Neural cell (in vitro differentiated cells): ENCODE data around the gene SUFU. TPM values are rescaled to one million over a fixed set of nuclear protein-coding genes. Genes with fewer than 3 reads are reported as not detected.

Source experiments
- H2AFZ ChIP-seq: fragments of 200-600, 300-800 bp; sonication (generic), shearing (Covaris generic); 2 replicates; pipeline ENCODE4 v1.6.0; 2014; ENCODE audit warnings: low read depth, mild to moderate bottlenecking, antibody characterized with exemption, low read length, moderate library complexity
- H3F3A ChIP-seq: fragments of 200-600 bp; shearing (Covaris generic); 2 replicates; pipeline ENCODE4 v1.6.1; 2016; ENCODE audit warnings: mild to moderate bottlenecking, moderate library complexity, mixed read lengths, antibody characterized with exemption, low read length; ENCODE audit not compliant: insufficient read depth, poor library complexity, severe bottlenecking
- H3K27ac ChIP-seq: fragments of 200-600, 300-800 bp; sonication (generic), shearing (Covaris generic); 2 replicates; pipeline ENCODE4 v1.5.1; 2014; ENCODE audit warnings: mild to moderate bottlenecking, low read length, moderate library complexity
- H3K27me3 ChIP-seq: fragments of 300-800, 200-600 bp; sonication (generic), shearing (Covaris generic); 2 replicates; pipeline ENCODE4 v1.6.0; 2014; ENCODE audit warnings: mild to moderate bottlenecking, low read depth, low read length, moderate library complexity; ENCODE audit not compliant: insufficient read depth
- H3K36me3 ChIP-seq: fragments of 300-800, 200-600 bp; sonication (generic), shearing (Covaris generic); 2 replicates; pipeline ENCODE4 v1.5.1; 2014; ENCODE audit warnings: mild to moderate bottlenecking, antibody characterized with exemption, low read length, moderate library complexity; ENCODE audit not compliant: insufficient read depth
- H3K4me2 ChIP-seq: fragments of 300-800, 200-600 bp; sonication (generic), shearing (Covaris generic); 2 replicates; pipeline ENCODE4 v1.6.0; 2014; ENCODE audit warnings: mild to moderate bottlenecking, low read length
- H3K4me3 ChIP-seq: fragments of 300-800, 200-600 bp; sonication (generic), shearing (Covaris generic); 2 replicates; pipeline ENCODE4 v1.5.1; 2014; ENCODE audit warnings: mild to moderate bottlenecking, low read length, moderate library complexity
- H3K79me2 ChIP-seq: fragments of 200-600 bp; shearing (Covaris generic); replicated peaks from 2 replicates; pipeline ENCODE4 v1.6.0; 2014; ENCODE audit warnings: mild to moderate bottlenecking, low read length, moderate library complexity; ENCODE audit not compliant: insufficient read depth
- H3K9ac ChIP-seq: fragments of 300-800, 200-600 bp; sonication (generic), shearing (Covaris generic); 2 replicates; pipeline ENCODE4 v1.6.1; 2016; ENCODE audit warnings: mild to moderate bottlenecking, low read length, mixed read lengths
- H3K9me2 ChIP-seq: fragments of 200-600 bp; shearing (Covaris generic); 2 replicates; pipeline ENCODE4 v1.6.1; 2016; ENCODE audit warnings: mild to moderate bottlenecking, low read length, mixed read lengths; ENCODE audit not compliant: insufficient read depth
- H3K9me3 ChIP-seq: fragments of 200-600, 300-800 bp; sonication (generic), shearing (Covaris generic); 2 replicates; pipeline ENCODE4 v1.6.1; 2016; ENCODE audit warnings: mild to moderate bottlenecking, mixed run types, low read length, moderate library complexity, mixed read lengths
- H4K20me1 ChIP-seq: fragments of 200-600 bp; shearing (Covaris generic); 2 replicates; pipeline ENCODE4 v1.6.1; 2016; ENCODE audit warnings: mild to moderate bottlenecking, mixed run types; ENCODE audit not compliant: insufficient read depth
- EP300 ChIP-seq: fragments of 450-650 bp; conservative IDR thresholded peaks from 2 replicates; pipeline ENCODE4 v1.6.1; 2014; ENCODE audit warnings: antibody characterized with exemption, mild to moderate bottlenecking, moderate library complexity; ENCODE audit not compliant: poor library complexity, severe bottlenecking
- EZH2 ChIP-seq: fragments of 200-600, 300-800 bp; shearing (Covaris generic), sonication (generic); IDR thresholded peaks from 2 replicates; pipeline ENCODE4 v1.6.1; 2014; ENCODE audit warnings: antibody characterized with exemption, low read length, borderline replicate concordance, mild to moderate bottlenecking; ENCODE audit not compliant: insufficient read depth, poor library complexity, severe bottlenecking
- MXI1 ChIP-seq: fragments of 450-650 bp; conservative IDR thresholded peaks from 2 replicates; pipeline ENCODE4 v1.6.1; 2014; ENCODE audit warnings: antibody characterized with exemption, mild to moderate bottlenecking; ENCODE audit not compliant: poor library complexity, severe bottlenecking
- POLR2AphosphoS5 ChIP-seq: IDR thresholded peaks from 2 replicates; pipeline ENCODE4 v1.6.1; 2012
- RAD21 ChIP-seq: fragments of 450-650 bp; conservative IDR thresholded peaks from 2 replicates; pipeline ENCODE4 v1.6.1; 2014; ENCODE audit warnings: antibody characterized with exemption, mild to moderate bottlenecking, moderate library complexity
- SMC3 ChIP-seq: fragments of 450-650 bp; conservative IDR thresholded peaks from 2 replicates; pipeline ENCODE4 v1.6.1; 2014; ENCODE audit warnings: antibody characterized with exemption, mild to moderate bottlenecking, moderate library complexity; ENCODE audit not compliant: poor library complexity
- TAF1 ChIP-seq: IDR thresholded peaks from 2 replicates; pipeline ENCODE4 v1.6.1; 2012; ENCODE audit warnings: low read depth
- polyA plus RNA-seq: library from polyadenylated mRNA; depleted of rRNA; stranded (reverse); fragments of >200 nt; gene quantifications from 2 replicates; pipeline ENCODE4 v1.2.3, GENCODE V29; 2014
- TF ChIP-seq, protein P1 (sequence below): IDR thresholded peaks from 2 replicates; pipeline ENCODE4 v1.6.1; 2012; ENCODE audit warnings: borderline replicate concordance
- TF ChIP-seq, protein P2 (sequence below): fragments of 450-650 bp; IDR thresholded peaks from 2 replicates; pipeline ENCODE4 v1.5.1; 2014; ENCODE audit warnings: antibody characterized with exemption, mild to moderate bottlenecking, moderate library complexity; ENCODE audit not compliant: poor library complexity, severe bottlenecking

Gene SUFU
- polyA plus RNA-seq, 1 donor from 2014 or later: 4.8 TPM

DNA sequence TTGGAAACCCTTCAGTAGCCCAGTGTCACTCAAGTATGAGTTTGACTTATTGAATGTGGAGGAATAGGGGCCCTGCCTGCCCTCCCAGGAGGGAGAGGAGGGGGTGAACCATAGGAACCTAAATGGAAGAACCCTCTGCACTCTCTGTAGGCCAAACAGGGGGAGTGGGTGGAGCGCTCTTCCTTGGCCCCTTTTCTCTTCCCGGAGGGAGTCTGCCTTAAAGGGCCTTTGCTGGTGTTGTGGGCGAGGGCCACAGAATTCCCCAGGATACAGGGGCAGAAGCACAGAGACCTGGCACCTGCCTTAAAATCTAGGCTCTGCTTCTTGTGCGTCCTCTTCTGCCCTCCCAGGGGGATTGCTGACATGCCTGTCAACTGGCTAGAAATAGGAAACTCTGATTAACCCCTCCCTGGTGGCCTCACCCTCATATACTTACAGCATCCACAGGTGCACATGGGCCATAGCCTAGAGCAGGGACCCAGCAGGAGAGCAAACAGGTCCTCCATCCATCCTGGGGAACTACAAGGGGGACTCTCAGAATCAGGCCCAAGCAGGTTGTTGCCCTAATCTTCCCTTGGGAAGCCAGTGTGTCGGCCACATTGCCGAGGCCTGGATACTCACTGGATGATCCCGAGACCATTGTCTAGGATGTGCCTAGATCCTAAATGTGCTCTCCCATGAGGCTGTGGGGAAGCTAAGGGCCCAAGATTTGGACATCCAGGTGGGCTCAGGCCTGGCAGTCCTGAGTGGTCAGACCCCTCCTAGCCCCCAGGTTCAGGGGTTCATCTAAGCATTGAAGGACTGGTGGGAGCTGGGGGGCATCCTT, 143.9 kb downstream of the SUFU start:
- no peaks in the 10 kb centered on the region for H3K27me3 ChIP-seq
- H3K36me3 ChIP-seq: no peaks in the 10 kb centered on the region
- no peak overlapping the region for H2AFZ ChIP-seq
- peak overlapping the region; percentile 93 for H3K4me2 ChIP-seq
- peak overlapping the region; percentile 97 for H3K4me3 ChIP-seq
- peak overlapping the region; percentile 81 for H3K27ac ChIP-seq
- peaks cover 95% of the 10 kb centered on the region for H3K79me2 ChIP-seq
- H3K9me2 ChIP-seq: no peaks in the 10 kb centered on the region
- TF ChIP-seq MXI1 (peak; percentile 9), RAD21 (no peak)
- TF ChIP-seq, protein P1, sequence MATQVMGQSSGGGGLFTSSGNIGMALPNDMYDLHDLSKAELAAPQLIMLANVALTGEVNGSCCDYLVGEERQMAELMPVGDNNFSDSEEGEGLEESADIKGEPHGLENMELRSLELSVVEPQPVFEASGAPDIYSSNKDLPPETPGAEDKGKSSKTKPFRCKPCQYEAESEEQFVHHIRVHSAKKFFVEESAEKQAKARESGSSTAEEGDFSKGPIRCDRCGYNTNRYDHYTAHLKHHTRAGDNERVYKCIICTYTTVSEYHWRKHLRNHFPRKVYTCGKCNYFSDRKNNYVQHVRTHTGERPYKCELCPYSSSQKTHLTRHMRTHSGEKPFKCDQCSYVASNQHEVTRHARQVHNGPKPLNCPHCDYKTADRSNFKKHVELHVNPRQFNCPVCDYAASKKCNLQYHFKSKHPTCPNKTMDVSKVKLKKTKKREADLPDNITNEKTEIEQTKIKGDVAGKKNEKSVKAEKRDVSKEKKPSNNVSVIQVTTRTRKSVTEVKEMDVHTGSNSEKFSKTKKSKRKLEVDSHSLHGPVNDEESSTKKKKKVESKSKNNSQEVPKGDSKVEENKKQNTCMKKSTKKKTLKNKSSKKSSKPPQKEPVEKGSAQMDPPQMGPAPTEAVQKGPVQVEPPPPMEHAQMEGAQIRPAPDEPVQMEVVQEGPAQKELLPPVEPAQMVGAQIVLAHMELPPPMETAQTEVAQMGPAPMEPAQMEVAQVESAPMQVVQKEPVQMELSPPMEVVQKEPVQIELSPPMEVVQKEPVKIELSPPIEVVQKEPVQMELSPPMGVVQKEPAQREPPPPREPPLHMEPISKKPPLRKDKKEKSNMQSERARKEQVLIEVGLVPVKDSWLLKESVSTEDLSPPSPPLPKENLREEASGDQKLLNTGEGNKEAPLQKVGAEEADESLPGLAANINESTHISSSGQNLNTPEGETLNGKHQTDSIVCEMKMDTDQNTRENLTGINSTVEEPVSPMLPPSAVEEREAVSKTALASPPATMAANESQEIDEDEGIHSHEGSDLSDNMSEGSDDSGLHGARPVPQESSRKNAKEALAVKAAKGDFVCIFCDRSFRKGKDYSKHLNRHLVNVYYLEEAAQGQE: no peak
- H4K20me1 ChIP-seq: peaks cover 25% of the 10 kb centered on the region
- H3K9ac ChIP-seq: peak overlapping the region; percentile 99
- no peaks in the 10 kb centered on the region for H3F3A ChIP-seq
- no peaks in the 10 kb centered on the region for H3K9me3 ChIP-seq

DNA sequence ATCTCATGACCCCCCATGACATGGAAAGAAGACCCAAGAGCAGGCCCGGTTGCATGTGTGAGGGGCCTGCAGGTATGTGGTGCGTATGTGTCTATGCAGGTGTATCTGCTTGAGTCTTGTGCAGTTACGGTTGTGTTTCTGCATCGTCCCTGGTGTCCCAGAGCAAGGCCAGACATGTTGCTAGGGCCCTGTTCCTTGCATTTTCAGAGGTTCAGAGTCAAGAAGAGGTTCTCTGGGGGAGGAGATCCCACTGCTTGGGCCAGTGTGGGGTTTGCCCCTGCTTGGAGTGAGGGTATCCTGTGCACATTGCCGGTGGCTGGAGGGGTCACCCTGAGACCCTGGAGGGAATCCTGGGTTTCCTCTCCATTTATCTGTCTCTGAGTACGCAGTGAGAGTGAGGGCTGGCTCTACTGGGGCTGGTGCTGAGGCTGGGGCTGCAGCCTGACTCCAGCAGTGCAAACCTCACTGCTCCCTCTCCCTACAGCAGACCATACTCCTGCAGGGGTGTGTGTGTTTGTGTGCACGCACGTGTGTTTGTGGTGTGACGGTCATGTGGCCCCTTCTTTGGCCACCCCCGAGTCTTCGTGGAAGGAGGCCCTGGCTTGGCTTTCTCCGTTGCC, 144.6 kb downstream of the SUFU start:
- TF ChIP-seq RAD21: no peak
- no peak for TF ChIP-seq EP300
- TF ChIP-seq, protein P2, sequence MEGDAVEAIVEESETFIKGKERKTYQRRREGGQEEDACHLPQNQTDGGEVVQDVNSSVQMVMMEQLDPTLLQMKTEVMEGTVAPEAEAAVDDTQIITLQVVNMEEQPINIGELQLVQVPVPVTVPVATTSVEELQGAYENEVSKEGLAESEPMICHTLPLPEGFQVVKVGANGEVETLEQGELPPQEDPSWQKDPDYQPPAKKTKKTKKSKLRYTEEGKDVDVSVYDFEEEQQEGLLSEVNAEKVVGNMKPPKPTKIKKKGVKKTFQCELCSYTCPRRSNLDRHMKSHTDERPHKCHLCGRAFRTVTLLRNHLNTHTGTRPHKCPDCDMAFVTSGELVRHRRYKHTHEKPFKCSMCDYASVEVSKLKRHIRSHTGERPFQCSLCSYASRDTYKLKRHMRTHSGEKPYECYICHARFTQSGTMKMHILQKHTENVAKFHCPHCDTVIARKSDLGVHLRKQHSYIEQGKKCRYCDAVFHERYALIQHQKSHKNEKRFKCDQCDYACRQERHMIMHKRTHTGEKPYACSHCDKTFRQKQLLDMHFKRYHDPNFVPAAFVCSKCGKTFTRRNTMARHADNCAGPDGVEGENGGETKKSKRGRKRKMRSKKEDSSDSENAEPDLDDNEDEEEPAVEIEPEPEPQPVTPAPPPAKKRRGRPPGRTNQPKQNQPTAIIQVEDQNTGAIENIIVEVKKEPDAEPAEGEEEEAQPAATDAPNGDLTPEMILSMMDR: no peak
- no peak for TF ChIP-seq POLR2AphosphoS5
- no peak for TF ChIP-seq MXI1
- no peak for TF ChIP-seq EZH2
- TF ChIP-seq TAF1: no peak
- no peak for TF ChIP-seq SMC3
- Histone ChIP-seq H3K79me2 (peaks cover 94% of the 10 kb centered on the region), H3K9me3 (no peaks in the 10 kb centered on the region), H3K27me3 (no peaks in the 10 kb centered on the region), H2AFZ (no peak overlapping the region), H3K4me2 (peak overlapping the region; percentile 93), H3K36me3 (no peaks in the 10 kb centered on the region), H3F3A (no peaks in the 10 kb centered on the region), H3K9me2 (no peaks in the 10 kb centered on the region), H3K27ac (peak overlapping the region; percentile 67), H3K9ac (peak overlapping the region; percentile 66), H4K20me1 (peaks cover 25% of the 10 kb centered on the region), H3K4me3 (peak overlapping the region; percentile 97)
